Lung microvascular endothelial cell (primary cell): Measurements from ENCODE around the gene COG8. TPM values are rescaled to one million over a fixed set of nuclear protein-coding genes. Genes with fewer than 3 reads are reported as not detected.
A peak's percentile ranks its signal among the peaks of the same experiment; 100 is the strongest.
"Not testable (repeated sequence)": the region's sequence is repeated elsewhere in the genome, so short reads cannot be mapped to it uniquely, and the experiment has no call there.

Experiments
- DNase-seq, 2 donors: peaks; one replicate each; pipeline versions ENCODE4 v3.0.0 to v3.0.0-alpha.2; 2010; ENCODE audit warnings: low read depth in 2 of 2
- total RNA-seq: library from RNA; depleted of rRNA; stranded (reverse); fragments of >200 nt; gene quantifications from 2 replicates; pipeline ENCODE4 v1.2.1, GENCODE V29; 2014

Gene COG8
- total RNA-seq, 1 donor from 2014 or later, result 21.0 TPM

GRCh38 chr16:69319826-69320739 is 19.3 kb downstream of the COG8 start:
- no peak for DNase-seq

GRCh38 chr16:69319381-69319780 is 20.0 kb downstream of the COG8 start:
- no peak for DNase-seq

- DNase-seq, result no peak
Observed at GRCh38 chr16:69318911-69319289, 20.5 kb downstream of the COG8 start.

- no peak for DNase-seq
Observed at GRCh38 chr16:69318177-69318910, 21.0 kb downstream of the COG8 start.

- DNase-seq, result no peak
Observed at GRCh38 chr16:69316595-69317034, 22.7 kb downstream of the COG8 start.

- DNase-seq, result no peak
Observed at GRCh38 chr16:69315486-69316311, 23.7 kb downstream of the COG8 start.

- DNase-seq, result no peak
Observed at GRCh38 chr16:69314534-69314933, 24.8 kb downstream of the COG8 start.

- DNase-seq, result no peak
Observed at GRCh38 chr16:69313469-69313868, 25.9 kb downstream of the COG8 start.

GRCh38 chr16:69311533-69312387 is 27.6 kb downstream of the COG8 start:
- peak; percentile 25 to 35 for DNase-seq

- DNase-seq, result peak; percentile 97 to 98
Observed at GRCh38 chr16:69310653-69311532, 28.5 kb downstream of the COG8 start, which contains the start of gene VPS4A. Gene VPS4A (plus strand): TSS chr16:69311350. CDS start chr16:69311512, 162 bp downstream.

GRCh38 chr16:69309316-69309715 is 30.0 kb downstream of the COG8 start:
- DNase-seq, result no peak

GRCh38 chr16:69307856-69308255 is 31.5 kb downstream of the COG8 start:
- DNase-seq, result no peak

- no peak for DNase-seq
Observed at GRCh38 chr16:69307091-69307490, 32.3 kb downstream of the COG8 start.

- DNase-seq, result no peak
Observed at GRCh38 chr16:69306031-69306430, 33.3 kb downstream of the COG8 start.

- no peak for DNase-seq
Observed at GRCh38 chr16:69302301-69302700, 37.1 kb downstream of the COG8 start.

- peak in 1 of 2 donors; percentile 41 for DNase-seq
Observed at GRCh38 chr16:69301861-69302260, 37.5 kb downstream of the COG8 start.

GRCh38 chr16:69301187-69301586 is 38.2 kb downstream of the COG8 start:
- peak in 1 of 2 donors; percentile 24 for DNase-seq

- DNase-seq, result no peak
Observed at GRCh38 chr16:69298261-69298660, 41.1 kb downstream of the COG8 start.

- DNase-seq, result not testable (repeated sequence)
Observed at GRCh38 chr16:69296771-69297170, 42.6 kb downstream of the COG8 start.

- no peak for DNase-seq
Observed at GRCh38 chr16:69294051-69294450, 45.3 kb downstream of the COG8 start.
